ENCODE data around the gene CAPZB. TPM values are rescaled to one million over a fixed set of nuclear protein-coding genes. Genes with fewer than 3 reads are reported as not detected.

The CAPZB gene
- total RNA-seq, 1 donor from 2014 or later = 291 TPM

- DNase-seq = no peak
- Mint-ChIP-seq H3K9me3 (no peaks in the 10 kb centered on the region), H3K4me3 (no peak overlapping the region), H3K36me3 (ENCODE audit: low read depth) (peaks cover 13% of the 10 kb centered on the region), H3K27me3 (no peaks in the 10 kb centered on the region), H3K4me1 (peaks cover 11% of the 10 kb centered on the region), H3K27ac (no peak overlapping the region)
- intact Hi-C loops (cut with micrococcal nuclease) = no loop called here
These were observed 119.6 kb downstream of the CAPZB start for GRCh38 chr1:19365721-19366120.

GRCh38 chr1:19363536-19364152, 121.7 kb downstream of the CAPZB start:
- no peak overlapping the region for H3K27ac Mint-ChIP-seq
- intact Hi-C loops (cut with micrococcal nuclease) = no loop called here
- DNase-seq = no peak
- peaks cover 22% of the 10 kb centered on the region for H3K4me1 Mint-ChIP-seq
- peaks cover 13% of the 10 kb centered on the region for H3K36me3 Mint-ChIP-seq (ENCODE audit: low read depth)
- H3K27me3 Mint-ChIP-seq = no peaks in the 10 kb centered on the region
- H3K9me3 Mint-ChIP-seq = no peaks in the 10 kb centered on the region
- no peak overlapping the region for H3K4me3 Mint-ChIP-seq

- peaks cover 22% of the 10 kb centered on the region for H3K4me1 Mint-ChIP-seq
- H3K27ac Mint-ChIP-seq = no peak overlapping the region
- intact Hi-C loops (cut with micrococcal nuclease) = no loop called here
- peaks cover 25% of the 10 kb centered on the region for H3K36me3 Mint-ChIP-seq (ENCODE audit: low read depth)
- DNase-seq = no peak
- no peaks in the 10 kb centered on the region for H3K27me3 Mint-ChIP-seq
- no peak overlapping the region for H3K4me3 Mint-ChIP-seq
- no peaks in the 10 kb centered on the region for H3K9me3 Mint-ChIP-seq
These were observed 123.7 kb downstream of the CAPZB start for GRCh38 chr1:19361611-19362147.

- Mint-ChIP-seq H3K9me3 (no peaks in the 10 kb centered on the region), H3K36me3 (ENCODE audit: low read depth) (peaks cover 29% of the 10 kb centered on the region), H3K4me3 (no peak overlapping the region), H3K27ac (peak overlapping the region; percentile 2), H3K27me3 (no peaks in the 10 kb centered on the region), H3K4me1 (peaks cover 21% of the 10 kb centered on the region)
- no peak for DNase-seq
- intact Hi-C loops (cut with micrococcal nuclease) = no loop called here
These were observed 124.3 kb downstream of the CAPZB start for GRCh38 chr1:19360843-19361610.

GRCh38 chr1:19360432-19360831, 124.9 kb downstream of the CAPZB start:
- H3K36me3 Mint-ChIP-seq (ENCODE audit: low read depth) = peaks cover 31% of the 10 kb centered on the region

GRCh38 chr1:19360016-19360415, 125.3 kb downstream of the CAPZB start:
- Mint-ChIP-seq H3K4me3 (no peak overlapping the region), H3K27me3 (no peaks in the 10 kb centered on the region), H3K27ac (peak overlapping the region; percentile 68), H3K4me1 (peaks cover 21% of the 10 kb centered on the region), H3K36me3 (ENCODE audit: low read depth) (peaks cover 30% of the 10 kb centered on the region), H3K9me3 (no peaks in the 10 kb centered on the region)
- no peak for DNase-seq
- intact Hi-C loops (cut with micrococcal nuclease) = no loop called here

More at GRCh38 chr1:19360432-19360831, 124.9 kb downstream of the CAPZB start:
- peaks cover 21% of the 10 kb centered on the region for H3K4me1 Mint-ChIP-seq
- no peak for DNase-seq
- no peak overlapping the region for H3K27ac Mint-ChIP-seq
- H3K9me3 Mint-ChIP-seq = no peaks in the 10 kb centered on the region
- no peaks in the 10 kb centered on the region for H3K27me3 Mint-ChIP-seq
- intact Hi-C loops (cut with micrococcal nuclease) = no loop called here
- H3K4me3 Mint-ChIP-seq = no peak overlapping the region

GRCh38 chr1:19359357-19359756, 126.0 kb downstream of the CAPZB start:
- H3K27ac Mint-ChIP-seq = no peak overlapping the region
- peaks cover 18% of the 10 kb centered on the region for H3K4me1 Mint-ChIP-seq
- intact Hi-C loops (cut with micrococcal nuclease) = no loop called here
- no peaks in the 10 kb centered on the region for H3K9me3 Mint-ChIP-seq
- DNase-seq = no peak
- no peaks in the 10 kb centered on the region for H3K27me3 Mint-ChIP-seq
- H3K36me3 Mint-ChIP-seq (ENCODE audit: low read depth) = peaks cover 32% of the 10 kb centered on the region
- no peak overlapping the region for H3K4me3 Mint-ChIP-seq

GRCh38 chr1:19358710-19359109, 126.6 kb downstream of the CAPZB start:
- intact Hi-C loops (cut with micrococcal nuclease) = no loop called here
- H3K27me3 Mint-ChIP-seq = no peaks in the 10 kb centered on the region
- H3K4me3 Mint-ChIP-seq = no peak overlapping the region
- no peak for DNase-seq
- no peaks in the 10 kb centered on the region for H3K9me3 Mint-ChIP-seq
- H3K36me3 Mint-ChIP-seq (ENCODE audit: low read depth) = peaks cover 33% of the 10 kb centered on the region
- peaks cover 18% of the 10 kb centered on the region for H3K4me1 Mint-ChIP-seq
- H3K27ac Mint-ChIP-seq = no peak overlapping the region

GRCh38 chr1:19357299-19357986, 127.9 kb downstream of the CAPZB start:
- H3K36me3 Mint-ChIP-seq (ENCODE audit: low read depth) = peaks cover 37% of the 10 kb centered on the region
- intact Hi-C loops (cut with micrococcal nuclease) = no loop called here
- H3K4me1 Mint-ChIP-seq = peaks cover 20% of the 10 kb centered on the region
- no peak for DNase-seq
- no peaks in the 10 kb centered on the region for H3K27me3 Mint-ChIP-seq
- H3K9me3 Mint-ChIP-seq = no peaks in the 10 kb centered on the region
- H3K4me3 Mint-ChIP-seq = no peak overlapping the region
- H3K27ac Mint-ChIP-seq = no peak overlapping the region

- peaks cover 47% of the 10 kb centered on the region for H3K36me3 Mint-ChIP-seq (ENCODE audit: low read depth)
- H3K9me3 Mint-ChIP-seq = no peaks in the 10 kb centered on the region
- H3K4me1 Mint-ChIP-seq = peaks cover 20% of the 10 kb centered on the region
- DNase-seq = no peak
- no peak overlapping the region for H3K27ac Mint-ChIP-seq
- H3K4me3 Mint-ChIP-seq = no peak overlapping the region
- intact Hi-C loops (cut with micrococcal nuclease) = no loop called here
- H3K27me3 Mint-ChIP-seq = no peaks in the 10 kb centered on the region
These were observed 129.1 kb downstream of the CAPZB start for GRCh38 chr1:19356266-19356665.

GRCh38 chr1:19354531-19354981, 130.8 kb downstream of the CAPZB start:
- Mint-ChIP-seq H3K27ac (no peak overlapping the region), H3K9me3 (no peaks in the 10 kb centered on the region), H3K36me3 (ENCODE audit: low read depth) (peaks cover 51% of the 10 kb centered on the region), H3K4me3 (no peak overlapping the region), H3K27me3 (no peaks in the 10 kb centered on the region), H3K4me1 (peaks cover 4% of the 10 kb centered on the region)
- no peak for DNase-seq
- intact Hi-C loops (cut with micrococcal nuclease) = no loop called here

- intact Hi-C loops (cut with micrococcal nuclease) = no loop called here
- no peak overlapping the region for H3K27ac Mint-ChIP-seq
- no peak for DNase-seq
- no peaks in the 10 kb centered on the region for H3K27me3 Mint-ChIP-seq
- H3K36me3 Mint-ChIP-seq (ENCODE audit: low read depth) = peaks cover 52% of the 10 kb centered on the region
- no peaks in the 10 kb centered on the region for H3K9me3 Mint-ChIP-seq
- H3K4me3 Mint-ChIP-seq = no peak overlapping the region
- H3K4me1 Mint-ChIP-seq = peaks cover 4% of the 10 kb centered on the region
These were observed 131.7 kb downstream of the CAPZB start for GRCh38 chr1:19353596-19353995.

- H3K27ac Mint-ChIP-seq = no peak overlapping the region
- peaks cover 52% of the 10 kb centered on the region for H3K36me3 Mint-ChIP-seq (ENCODE audit: low read depth)
- no peaks in the 10 kb centered on the region for H3K27me3 Mint-ChIP-seq
- no peak overlapping the region for H3K4me3 Mint-ChIP-seq
- H3K9me3 Mint-ChIP-seq = no peaks in the 10 kb centered on the region
- intact Hi-C loops (cut with micrococcal nuclease) = no loop called here
- no peak for DNase-seq
- peaks cover 4% of the 10 kb centered on the region for H3K4me1 Mint-ChIP-seq
These were observed 132.5 kb downstream of the CAPZB start for GRCh38 chr1:19352839-19353238.

- peaks cover 42% of the 10 kb centered on the region for H3K36me3 Mint-ChIP-seq (ENCODE audit: low read depth)
- DNase-seq = no peak
- H3K4me3 Mint-ChIP-seq = no peak overlapping the region
- peaks cover 1% of the 10 kb centered on the region for H3K4me1 Mint-ChIP-seq
- no peaks in the 10 kb centered on the region for H3K27me3 Mint-ChIP-seq
- H3K27ac Mint-ChIP-seq = no peak overlapping the region
- no peaks in the 10 kb centered on the region for H3K9me3 Mint-ChIP-seq
- intact Hi-C loops (cut with micrococcal nuclease) = no loop called here
These were observed 133.5 kb downstream of the CAPZB start for GRCh38 chr1:19351873-19352272.
